Measurements from ENCODE around the gene KIF11. TPM values are rescaled to one million over a fixed set of nuclear protein-coding genes. Genes with fewer than 3 reads are reported as not detected.
"Not testable (repeated sequence)": the region's sequence is repeated elsewhere in the genome, so short reads cannot be mapped to it uniquely, and the experiment has no call there.

The KIF11 gene
- total RNA-seq (under 1 TPM; 0.55 to 0.96 TPM), polyA plus RNA-seq (under 1 TPM; 0.20 to 0.72 (median 0.42) TPM), total RNA-seq (2.0 to 8.4 (median 3.1) reads per million in 6 experiments)

DNA sequence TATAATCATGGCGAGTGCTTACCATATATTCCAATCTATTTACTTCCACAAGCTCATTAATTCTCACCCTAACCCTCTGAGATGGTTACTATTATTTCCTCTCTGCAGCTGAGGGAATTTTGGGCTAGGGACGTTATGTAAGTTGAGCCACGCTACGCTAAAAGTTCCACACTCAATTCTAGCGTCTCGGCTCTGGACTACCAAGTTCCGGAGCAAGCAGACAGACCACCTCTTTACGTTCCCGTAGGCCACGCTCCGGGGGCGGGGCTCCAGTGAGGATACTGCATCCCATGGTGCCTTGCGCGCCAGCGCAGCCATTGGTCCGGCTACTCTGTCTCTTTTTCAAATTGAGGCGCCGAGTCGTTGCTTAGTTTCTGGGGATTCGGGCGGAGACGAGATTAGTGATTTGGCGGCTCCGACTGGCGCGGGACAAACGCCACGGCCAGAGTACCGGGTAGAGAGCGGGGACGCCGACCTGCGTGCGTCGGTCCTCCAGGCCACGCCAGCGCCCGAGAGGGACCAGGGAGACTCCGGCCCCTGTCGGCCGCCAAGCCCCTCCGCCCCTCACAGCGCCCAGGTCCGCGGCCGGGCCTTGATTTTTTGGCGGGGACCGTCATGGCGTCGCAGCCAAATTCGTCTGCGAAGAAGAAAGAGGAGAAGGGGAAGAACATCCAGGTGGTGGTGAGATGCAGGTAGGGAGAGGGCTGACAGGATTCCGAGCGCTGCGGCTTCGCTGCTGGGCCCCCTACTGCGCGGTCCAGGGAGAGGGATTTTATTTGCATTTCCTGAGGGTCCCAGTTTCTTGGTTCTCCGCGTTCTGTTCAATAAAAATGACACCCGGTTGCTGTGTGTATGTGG is at the start of gene KIF11:
TSS of gene KIF11 (plus strand) at position 370 of the 858 bp plus-strand sequence. CDS start at position 616, 246 bp downstream.
- Mint-ChIP-seq H3K27ac (peak within 1 kb of the TSS; percentile 97 to 100 (median 100)), H3K4me1 (peaks cover 16 to 42% (median 30%) of the 10 kb centered on the region in 4 donors), H3K27me3 (no peaks in the 10 kb centered on the region), H3K9me3 (peaks cover 0 to 3% (median 0%) of the 10 kb centered on the region in 9 donors), H3K36me3 (peaks cover 0 to 3% (median 0%) of the 10 kb centered on the region in 3 donors), H3K4me3 (peak within 1 kb of the TSS; percentile 94 to 99 (median 98))
- peak; percentile 81 to 85 for ATAC-seq
- DNase-seq, result peak; percentile 89 to 98 (median 94)
- POLR2A ChIA-PET, result interaction anchor here (0.6 to 2.7 kb wide), 9 partner anchors 9 to 1430 kb away, joined by 3 to 46 read pairs (median 5); partner anchors contain the start of genes BTAF1, CPEB3, EXOC6 and IDE

DNA sequence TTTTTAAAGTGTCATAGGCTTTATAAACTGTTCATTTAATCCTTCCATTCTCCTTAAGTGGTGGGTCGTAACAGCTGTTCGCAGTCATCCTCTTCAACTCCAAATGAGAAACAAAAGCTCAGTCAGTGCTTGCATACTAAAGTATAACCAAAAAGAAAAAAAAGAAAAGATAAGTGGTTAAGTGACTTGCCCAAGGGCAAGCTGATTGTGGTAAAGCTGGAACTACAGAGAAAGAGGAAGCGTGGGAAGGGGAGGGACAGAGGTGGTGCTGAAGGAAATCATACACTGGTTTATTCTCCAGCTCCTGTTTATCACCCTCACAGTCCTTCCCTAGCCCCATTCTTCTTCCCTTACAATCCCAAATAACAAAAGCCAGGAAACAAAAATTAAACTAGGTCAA is 48.6 kb upstream of the KIF11 start:
- Mint-ChIP-seq H3K27ac (peak overlapping the region in 6 of 10 donors; percentile 6 to 77 (median 64)), H3K27me3 (no peaks in the 10 kb centered on the region), H3K9me3 (no peaks in the 10 kb centered on the region), H3K4me1 (peaks cover 21 to 38% (median 34%) of the 10 kb centered on the region in 4 donors), H3K4me3 (peak overlapping the region in 4 of 10 donors; percentile 3 to 37 (median 26)), H3K36me3 (peaks cover 0 to 20% (median 3%) of the 10 kb centered on the region in 3 donors)
- ATAC-seq (peak; percentile 46 to 55), DNase-seq (peak in 2 of 10 donors; percentile 10 to 31)
- POLR2A ChIA-PET, result interaction anchor here (1.3 kb wide), 1 partner anchor 30 kb away, joined by 5 read pairs; the partner anchor contains the start of gene IDE

DNA sequence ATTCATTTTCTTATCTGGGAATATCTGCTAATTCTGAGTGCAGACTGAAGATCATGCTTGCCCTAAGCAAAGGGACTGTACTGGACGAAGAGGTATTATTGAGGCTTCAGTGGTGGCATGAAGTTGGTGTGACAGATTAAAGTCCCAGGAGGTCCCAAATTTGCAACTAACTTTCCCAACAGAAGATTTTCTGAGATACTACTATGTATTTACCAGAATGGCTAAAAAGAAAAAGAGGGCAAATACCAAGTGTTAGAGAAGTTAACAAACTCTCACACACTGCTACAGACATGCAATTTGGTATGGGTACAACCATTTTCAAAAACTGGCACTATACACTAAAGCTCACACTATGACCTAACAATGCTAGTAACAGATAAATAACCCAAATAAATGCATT is 47.4 kb upstream of the KIF11 start:
- peaks cover 0 to 22% (median 5%) of the 10 kb centered on the region in 3 donors for H3K36me3 Mint-ChIP-seq
- POLR2A ChIA-PET, result no interaction called here
- ATAC-seq (no peak), DNase-seq (no peak)
- no peaks in the 10 kb centered on the region for H3K27me3 Mint-ChIP-seq
- no peak overlapping the region for H3K4me3 Mint-ChIP-seq
- no peaks in the 10 kb centered on the region for H3K9me3 Mint-ChIP-seq
- peak overlapping the region in 1 of 10 donors; percentile 8 for H3K27ac Mint-ChIP-seq
- peaks cover 22 to 38% (median 34%) of the 10 kb centered on the region in 4 donors for H3K4me1 Mint-ChIP-seq

DNA sequence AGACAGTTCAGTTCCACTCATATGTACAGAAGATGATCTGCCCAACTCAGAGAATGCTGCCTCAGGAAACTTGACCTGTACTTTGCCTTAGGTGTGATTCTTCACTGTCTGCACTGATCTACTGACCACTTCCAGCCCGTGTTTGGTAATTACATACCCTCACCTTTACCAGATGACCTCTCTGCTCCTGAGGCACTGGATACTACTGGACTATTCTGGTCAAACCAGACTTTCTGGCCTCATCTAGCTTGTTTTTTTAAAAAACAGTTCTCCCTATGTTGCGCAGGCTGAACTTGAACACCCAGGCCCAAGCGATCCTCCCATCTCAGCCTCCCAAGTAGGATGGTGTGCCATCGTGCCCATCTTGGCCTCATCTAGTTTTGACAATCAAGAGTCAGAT is 45.3 kb upstream of the KIF11 start:
- H3K27me3 Mint-ChIP-seq, result no peaks in the 10 kb centered on the region
- peaks cover 16 to 33% (median 29%) of the 10 kb centered on the region in 4 donors for H3K4me1 Mint-ChIP-seq
- peaks cover 0 to 31% (median 10%) of the 10 kb centered on the region in 3 donors for H3K36me3 Mint-ChIP-seq
- DNase-seq (no peak), ATAC-seq (no peak)
- H3K9me3 Mint-ChIP-seq, result peaks cover 0 to 2% (median 0%) of the 10 kb centered on the region in 9 donors
- peak overlapping the region in 2 of 10 donors; percentile 4 to 43 for H3K27ac Mint-ChIP-seq
- no peak overlapping the region for H3K4me3 Mint-ChIP-seq
- POLR2A ChIA-PET, result no interaction called here

DNA sequence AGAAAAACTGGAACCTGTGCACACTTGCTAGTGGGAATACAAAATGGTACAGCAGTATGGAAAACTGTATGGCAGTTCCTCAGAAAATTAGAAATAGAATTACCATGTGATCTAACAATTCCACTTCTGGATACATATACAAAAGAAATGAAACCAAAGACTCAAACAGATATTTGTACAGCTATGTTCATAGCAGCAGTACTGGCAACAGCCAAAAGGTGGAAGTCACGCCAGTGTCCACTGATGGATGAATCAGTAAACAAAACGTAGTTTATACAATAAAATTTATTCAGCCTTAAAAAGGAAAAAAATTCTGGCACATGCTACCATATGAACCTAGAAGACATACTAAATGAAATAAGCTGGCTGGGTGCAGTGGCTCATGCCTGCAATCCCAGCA is 42.0 kb upstream of the KIF11 start:
- H3K9me3 Mint-ChIP-seq, result peaks cover 5 to 20% (median 10%) of the 10 kb centered on the region in 9 donors
- ATAC-seq (no peak), DNase-seq (no peak)
- H3K4me3 Mint-ChIP-seq, result no peak overlapping the region
- peaks cover 15 to 59% (median 40%) of the 10 kb centered on the region in 3 donors for H3K36me3 Mint-ChIP-seq
- peaks cover 4 to 6% (median 5%) of the 10 kb centered on the region in 4 donors for H3K4me1 Mint-ChIP-seq
- no peaks in the 10 kb centered on the region for H3K27me3 Mint-ChIP-seq
- no peak overlapping the region for H3K27ac Mint-ChIP-seq
- POLR2A ChIA-PET, result interaction anchor here (0.5 kb wide), 1 partner anchor 317 kb away, joined by 6 read pairs; no protein-coding TSS in a partner anchor

DNA sequence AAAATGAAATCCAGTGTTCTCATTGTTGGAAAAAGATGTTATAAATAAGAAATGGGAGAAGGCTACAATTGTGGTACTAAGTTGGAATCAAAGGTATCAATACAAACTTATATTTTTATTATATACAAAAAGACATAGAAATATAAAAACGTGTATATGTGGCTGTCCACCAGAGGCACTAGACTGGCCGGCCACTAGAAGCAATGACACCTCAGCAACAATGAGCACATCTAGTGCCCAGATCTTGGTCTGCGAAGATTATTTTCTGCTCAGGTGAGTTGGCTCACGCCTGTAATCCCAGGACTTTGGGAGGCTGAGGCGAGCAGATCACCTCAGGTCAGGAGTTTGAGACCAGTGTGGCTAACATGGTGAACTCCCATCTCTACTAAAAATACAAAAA is 40.6 kb upstream of the KIF11 start:
- peaks cover 15 to 67% (median 45%) of the 10 kb centered on the region in 3 donors for H3K36me3 Mint-ChIP-seq
- peaks cover 5 to 20% (median 10%) of the 10 kb centered on the region in 9 donors for H3K9me3 Mint-ChIP-seq
- H3K4me1 Mint-ChIP-seq, result peaks cover 0 to 6% (median 4%) of the 10 kb centered on the region in 4 donors
- no peak overlapping the region for H3K27ac Mint-ChIP-seq
- DNase-seq (no peak), ATAC-seq (no peak)
- H3K4me3 Mint-ChIP-seq, result no peak overlapping the region
- H3K27me3 Mint-ChIP-seq, result no peaks in the 10 kb centered on the region
- POLR2A ChIA-PET, result no interaction called here

DNA sequence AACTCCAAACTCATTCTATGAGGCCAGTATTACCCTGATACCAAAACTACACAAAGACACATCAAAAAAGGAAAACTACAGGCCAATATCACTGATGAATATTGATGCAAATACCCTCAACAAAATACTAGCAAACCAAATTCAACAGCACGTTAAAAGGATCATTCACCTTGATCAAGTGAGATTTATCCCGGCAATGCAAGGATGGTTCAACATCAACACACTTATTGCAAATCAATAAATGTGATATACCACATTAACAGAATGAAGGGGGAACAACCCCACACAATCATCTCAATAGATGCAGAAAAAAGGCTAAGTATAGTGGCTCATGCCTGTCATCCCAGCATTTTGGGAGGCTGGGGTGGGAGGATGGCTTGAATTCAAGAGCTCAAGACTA is 39.0 kb upstream of the KIF11 start:
- Mint-ChIP-seq H3K4me3 (no peak overlapping the region), H3K27ac (no peak overlapping the region), H3K36me3 (peaks cover 16 to 79% (median 58%) of the 10 kb centered on the region in 3 donors), H3K9me3 (peaks cover 6 to 20% (median 10%) of the 10 kb centered on the region in 9 donors), H3K4me1 (peaks cover 0 to 6% (median 3%) of the 10 kb centered on the region in 4 donors), H3K27me3 (no peaks in the 10 kb centered on the region)
- POLR2A ChIA-PET, result no interaction called here
- ATAC-seq (no peak), DNase-seq (no peak)

DNA sequence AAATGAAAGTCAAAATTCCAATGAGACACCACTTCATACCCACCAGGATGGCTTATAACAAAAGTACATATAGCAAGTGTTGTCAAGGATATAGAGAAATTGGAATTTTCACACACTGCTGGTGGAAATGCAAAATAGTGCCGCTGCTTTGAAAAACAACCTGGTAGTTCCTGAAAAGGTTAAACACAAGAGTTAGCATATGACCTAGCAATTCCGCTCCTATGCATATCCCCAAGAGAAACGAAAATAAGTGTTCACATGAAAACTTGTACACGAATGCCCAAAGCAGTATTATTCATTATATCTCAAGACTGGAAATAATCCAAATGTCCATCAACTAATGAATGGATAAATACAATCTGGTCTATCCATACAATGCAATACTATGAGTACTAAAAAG is 33.9 kb upstream of the KIF11 start:
- H3K36me3 Mint-ChIP-seq, result peaks cover 23 to 83% (median 55%) of the 10 kb centered on the region in 3 donors
- peaks cover 0 to 22% (median 7%) of the 10 kb centered on the region in 9 donors for H3K9me3 Mint-ChIP-seq
- POLR2A ChIA-PET, result no interaction called here
- ATAC-seq, result no peak
- H3K27me3 Mint-ChIP-seq, result no peaks in the 10 kb centered on the region
- H3K27ac Mint-ChIP-seq, result no peak overlapping the region
- peaks cover 2 to 12% (median 10%) of the 10 kb centered on the region in 4 donors for H3K4me1 Mint-ChIP-seq
- DNase-seq, result no peak
- no peak overlapping the region for H3K4me3 Mint-ChIP-seq

DNA sequence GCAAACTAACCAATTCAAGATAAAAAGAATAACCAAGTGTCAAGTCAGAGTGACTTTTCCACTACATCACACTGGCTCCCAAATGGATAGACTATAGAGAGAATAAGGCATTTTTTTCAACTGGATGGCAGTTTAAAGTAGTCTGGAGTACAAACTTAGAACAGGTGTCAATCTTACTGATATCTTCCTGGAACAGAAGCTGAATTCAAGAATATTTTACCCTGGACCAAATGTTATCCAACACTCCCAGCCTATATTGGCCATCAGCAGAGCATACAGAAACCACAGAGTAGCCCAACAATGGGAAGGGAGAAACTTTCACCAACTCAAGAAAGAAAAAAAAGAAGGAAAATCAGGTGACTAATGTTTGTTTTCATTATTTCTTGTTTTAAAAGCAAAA is 30.5 kb upstream of the KIF11 start:
- POLR2A ChIA-PET, result no interaction called here
- DNase-seq, result no peak
- Mint-ChIP-seq H3K4me3 (no peak overlapping the region), H3K9me3 (peaks cover 0 to 13% (median 5%) of the 10 kb centered on the region in 9 donors), H3K36me3 (peaks cover 23 to 67% (median 37%) of the 10 kb centered on the region in 3 donors), H3K27me3 (no peaks in the 10 kb centered on the region), H3K4me1 (peaks cover 11 to 31% (median 26%) of the 10 kb centered on the region in 4 donors), H3K27ac (peak overlapping the region in 1 of 10 donors; percentile 35)
- ATAC-seq, result no peak

DNA sequence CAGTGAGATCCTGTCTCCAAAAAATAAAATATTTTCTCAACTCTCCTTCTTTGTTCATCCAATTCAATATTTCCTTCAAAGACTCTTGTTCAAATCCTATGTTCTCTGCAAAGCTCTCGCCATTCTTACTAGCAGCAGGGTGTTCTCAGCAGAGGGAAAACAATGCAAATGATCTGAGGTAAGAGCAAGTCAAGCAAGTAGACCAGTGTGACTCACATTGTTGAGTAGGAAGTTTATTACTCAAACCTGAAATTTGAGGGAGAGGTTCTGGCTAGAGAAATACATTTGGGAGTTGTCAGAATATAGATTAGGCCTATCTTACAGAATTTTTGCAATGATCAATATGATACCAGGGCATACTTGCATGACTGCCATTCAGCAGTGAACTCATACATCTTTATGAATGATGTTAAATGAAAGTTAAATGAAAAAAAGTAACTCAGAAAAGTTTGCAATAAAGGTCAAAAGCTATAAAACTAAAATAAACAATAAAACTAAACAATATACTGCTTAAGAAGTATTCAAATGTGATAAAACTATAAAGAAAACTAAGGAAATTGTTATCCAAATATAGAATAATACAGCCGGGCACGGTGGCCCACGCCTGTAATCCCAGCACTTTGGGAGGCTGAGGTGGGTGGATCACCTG is 24.9 kb upstream of the KIF11 start:
- POLR2A ChIA-PET, result interaction anchor here (0.7 kb wide), 1 partner anchor 41 kb away, joined by 3 read pairs; no protein-coding TSS in a partner anchor
- peak overlapping the region in 3 of 10 donors; percentile 3 to 79 (median 4) for H3K27ac Mint-ChIP-seq
- no peak for DNase-seq

DNA sequence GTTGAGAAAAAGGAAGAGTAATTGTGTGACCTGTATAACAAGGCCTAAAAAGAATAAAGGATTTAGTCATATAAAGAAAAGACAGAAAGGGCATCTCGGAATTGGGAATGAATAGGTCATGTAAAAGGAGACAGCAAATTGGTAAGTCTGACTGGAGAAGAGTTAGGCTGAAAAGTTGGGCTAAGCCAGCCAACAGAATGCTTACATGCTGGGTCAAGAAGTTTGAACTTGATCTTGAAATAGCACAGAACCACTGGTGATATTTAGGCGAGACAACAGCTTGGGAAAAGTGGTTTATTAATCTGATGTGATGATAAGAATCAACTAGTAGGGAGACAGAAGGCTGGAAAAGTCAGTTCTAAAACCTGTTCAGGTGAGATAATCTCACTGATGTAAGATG is 23.9 kb upstream of the KIF11 start:
- Mint-ChIP-seq H3K36me3 (peaks cover 6 to 21% (median 6%) of the 10 kb centered on the region in 3 donors), H3K27me3 (no peaks in the 10 kb centered on the region), H3K4me1 (peaks cover 32 to 58% (median 52%) of the 10 kb centered on the region in 4 donors), H3K4me3 (no peak overlapping the region), H3K27ac (peak overlapping the region in 3 of 10 donors; percentile 9 to 28 (median 24)), H3K9me3 (no peaks in the 10 kb centered on the region)
- no peak for ATAC-seq
- POLR2A ChIA-PET, result no interaction called here
- DNase-seq, result no peak

More for the DNA sequence above, 24.9 kb upstream of the KIF11 start:
- Mint-ChIP-seq H3K4me1 (peaks cover 34 to 60% (median 53%) of the 10 kb centered on the region in 4 donors), H3K36me3 (peaks cover 9 to 25% (median 10%) of the 10 kb centered on the region in 3 donors), H3K9me3 (no peaks in the 10 kb centered on the region), H3K4me3 (no peak overlapping the region), H3K27me3 (no peaks in the 10 kb centered on the region)
- no peak for ATAC-seq

DNA sequence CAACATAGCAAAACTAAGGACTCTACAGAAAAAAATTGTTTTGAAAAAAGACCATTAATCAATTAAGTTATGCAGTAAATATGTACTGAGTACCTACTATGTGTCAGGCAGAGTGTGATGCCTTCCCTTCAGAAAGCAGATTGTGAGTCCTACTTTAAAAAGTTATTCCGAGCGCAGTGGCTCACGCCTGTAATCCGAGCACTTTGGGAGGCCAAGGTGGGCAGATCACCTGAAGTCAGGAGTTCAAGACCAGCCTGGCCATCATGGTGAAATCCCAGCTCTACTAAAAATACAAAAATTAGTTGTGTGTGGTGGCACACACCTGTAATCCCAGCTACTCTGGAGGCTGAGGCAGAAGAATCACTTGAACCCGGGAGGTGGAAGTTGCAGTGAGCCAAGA is 23.3 kb upstream of the KIF11 start:
- ATAC-seq, H3K27me3 Mint-ChIP-seq, POLR2A ChIA-PET, H3K4me3 Mint-ChIP-seq, H3K9me3 Mint-ChIP-seq, DNase-seq: not testable (repeated sequence)
- peaks cover 5 to 18% (median 5%) of the 10 kb centered on the region in 3 donors for H3K36me3 Mint-ChIP-seq
- peak overlapping the region in 1 of 10 donors; percentile 9 for H3K27ac Mint-ChIP-seq
- H3K4me1 Mint-ChIP-seq, result peaks cover 31 to 62% (median 55%) of the 10 kb centered on the region in 4 donors
